ENCODE measurements around the gene GBP3.
"Not testable (repeated sequence)": the region's sequence is repeated elsewhere in the genome, so short reads cannot be mapped to it uniquely, and the experiment has no call there.

Gene GBP3

GRCh38 chr1:89025928-89026327, 3.3 kb upstream of the GBP3 start:
- Histone ChIP-seq H3K27ac (ENCODE audit: low read depth, low read length) (no peak overlapping the region), H3K27me3 (ENCODE audit: control insufficient read depth, low read length) (no peaks in the 10 kb centered on the region), H3K4me1 (ENCODE audit: control insufficient read depth, low read length) (peaks cover 8% of the 10 kb centered on the region), H3F3A (ENCODE audit: control insufficient read depth, insufficient read depth) (no peaks in the 10 kb centered on the region), H3K79me2 (ENCODE audit: control insufficient read depth, low read length) (no peaks in the 10 kb centered on the region), H4K20me1 (ENCODE audit: control insufficient read depth, insufficient read depth, low read depth, low read length) (no peaks in the 10 kb centered on the region), H3K4me3 (ENCODE audit: low read length) (no peak overlapping the region), H3K4me2 (ENCODE audit: low read length) (no peak overlapping the region), H3K36me3 (ENCODE audit: control insufficient read depth, low read length) (no peaks in the 10 kb centered on the region), H3K9me3 (ENCODE audit: control insufficient read depth, insufficient read depth, low read length) (no peaks in the 10 kb centered on the region), H3K9me2 (replicated peaks; ENCODE audit: control insufficient read depth, low read length) (no peaks in the 10 kb centered on the region)
- TF ChIP-seq CTCF (IDR thresholded peaks at IDR 0.05; ENCODE audit: low read depth, low read length, poor library complexity, severe bottlenecking) (no peak), EZH2phosphoT487 (IDR thresholded peaks at IDR 0.05; ENCODE audit: borderline replicate concordance, low read length) (no peak)

- Histone ChIP-seq H3F3A (ENCODE audit: control insufficient read depth, insufficient read depth) (no peaks in the 10 kb centered on the region), H3K4me3 (ENCODE audit: low read length) (no peak overlapping the region), H3K4me1 (ENCODE audit: control insufficient read depth, low read length) (peaks cover 8% of the 10 kb centered on the region), H3K9me2 (replicated peaks; ENCODE audit: control insufficient read depth, low read length) (no peaks in the 10 kb centered on the region), H3K79me2 (ENCODE audit: control insufficient read depth, low read length) (no peaks in the 10 kb centered on the region), H3K27ac (ENCODE audit: low read depth, low read length) (no peak overlapping the region), H4K20me1 (ENCODE audit: control insufficient read depth, insufficient read depth, low read depth, low read length) (no peaks in the 10 kb centered on the region), H3K4me2 (ENCODE audit: low read length) (peak overlapping the region; percentile 41; the same call in 1 of the 2 replicates), H3K36me3 (ENCODE audit: control insufficient read depth, low read length) (no peaks in the 10 kb centered on the region), H3K27me3 (ENCODE audit: control insufficient read depth, low read length) (no peaks in the 10 kb centered on the region), H3K9me3 (ENCODE audit: control insufficient read depth, insufficient read depth, low read length) (no peaks in the 10 kb centered on the region)
- no peak for TF ChIP-seq CTCF (IDR thresholded peaks at IDR 0.05; ENCODE audit: low read depth, low read length, poor library complexity, severe bottlenecking)
- TF ChIP-seq EZH2phosphoT487 (IDR thresholded peaks at IDR 0.05; ENCODE audit: borderline replicate concordance, low read length), result no peak
These were observed 360 bp upstream of the GBP3 start for GRCh38 chr1:89023026-89023425.

GRCh38 chr1:89018318-89018717, 4.3 kb downstream of the GBP3 start:
- not testable (repeated sequence) for H4K20me1 ChIP-seq (ENCODE audit: control insufficient read depth, insufficient read depth, low read depth, low read length); H3K9me3 ChIP-seq (ENCODE audit: control insufficient read depth, insufficient read depth, low read length); H3K4me2 ChIP-seq (ENCODE audit: low read length); H3K79me2 ChIP-seq (ENCODE audit: control insufficient read depth, low read length); H3K27me3 ChIP-seq (ENCODE audit: control insufficient read depth, low read length); H3F3A ChIP-seq (ENCODE audit: control insufficient read depth, insufficient read depth); H3K36me3 ChIP-seq (ENCODE audit: control insufficient read depth, low read length); H3K9me2 ChIP-seq (replicated peaks; ENCODE audit: control insufficient read depth, low read length); H3K27ac ChIP-seq (ENCODE audit: low read depth, low read length); H3K4me3 ChIP-seq (ENCODE audit: low read length); H3K4me1 ChIP-seq (ENCODE audit: control insufficient read depth, low read length)

GRCh38 chr1:89008511-89008910, 14.2 kb downstream of the GBP3 start:
- H3K27me3 ChIP-seq (ENCODE audit: control insufficient read depth, low read length), result no peaks in the 10 kb centered on the region
- no peaks in the 10 kb centered on the region for H3K79me2 ChIP-seq (ENCODE audit: control insufficient read depth, low read length)
- H3K9me3 ChIP-seq (ENCODE audit: control insufficient read depth, insufficient read depth, low read length), result no peaks in the 10 kb centered on the region
- no peaks in the 10 kb centered on the region for H4K20me1 ChIP-seq (ENCODE audit: control insufficient read depth, insufficient read depth, low read depth, low read length)
- no peak overlapping the region for H3K27ac ChIP-seq (ENCODE audit: low read depth, low read length)
- no peaks in the 10 kb centered on the region; the same call in 1 of the 2 replicates for H3K9me2 ChIP-seq (replicated peaks; ENCODE audit: control insufficient read depth, low read length)
- TF ChIP-seq EZH2phosphoT487 (IDR thresholded peaks at IDR 0.05; ENCODE audit: borderline replicate concordance, low read length) (no peak), CTCF (IDR thresholded peaks at IDR 0.05; ENCODE audit: low read depth, low read length, poor library complexity, severe bottlenecking) (no peak)
- no peak overlapping the region for H3K4me3 ChIP-seq (ENCODE audit: low read length)
- H3K4me1 ChIP-seq (ENCODE audit: control insufficient read depth, low read length), result no peaks in the 10 kb centered on the region
- no peak overlapping the region for H3K4me2 ChIP-seq (ENCODE audit: low read length)
- H3K36me3 ChIP-seq (ENCODE audit: control insufficient read depth, low read length), result no peaks in the 10 kb centered on the region
- H3F3A ChIP-seq (ENCODE audit: control insufficient read depth, insufficient read depth), result no peaks in the 10 kb centered on the region
